GM12891 (cell line): ENCODE measurements around the gene SRGAP1.

Experiments
- DNase-seq: peaks from one replicate; pipeline ENCODE4 v3.0.0; 2011; ENCODE audit warnings: low spot score; ENCODE audit not compliant: insufficient read length
- FAIRE-seq: peaks from 2 replicates; lab custom pipeline; 2011; peaks lifted over from hg19 to GRCh38; lab: Jason Lieb, UNC
- PAX5 ChIP-seq: IDR thresholded peaks from 2 replicates; pipeline ENCODE4 v1.6.1; 2011; ENCODE audit warnings: low read length, moderate library complexity, mild to moderate bottlenecking; ENCODE audit not compliant: insufficient read depth, severe bottlenecking
- POLR2A ChIP-seq: IDR thresholded peaks from 2 replicates; pipeline ENCODE4 v1.6.1; 2011; ENCODE audit warnings: low read depth, low read length, control low read depth
- POLR2AphosphoS5 ChIP-seq: IDR thresholded peaks from 2 replicates; pipeline ENCODE4 v1.6.1; 2011; ENCODE audit warnings: low read depth, low read length, control low read depth
- POU2F2 ChIP-seq: IDR thresholded peaks from 2 replicates; pipeline ENCODE4 v1.6.1; 2011; ENCODE audit warnings: low read depth, mild to moderate bottlenecking, control low read depth, low read length, moderate library complexity
- SPI1 ChIP-seq: IDR thresholded peaks from 2 replicates; pipeline ENCODE4 v1.6.1; 2011; ENCODE audit warnings: low read depth, low read length, control low read depth
- TAF1 ChIP-seq: IDR thresholded peaks from 2 replicates; pipeline ENCODE4 v1.6.1; 2011; ENCODE audit warnings: low read depth, low read length, control low read depth

SRGAP1 gene

GRCh38 chr12:63811755-63812154, 32.7 kb upstream of the SRGAP1 start:
- TF ChIP-seq SPI1, result no peak
- TF ChIP-seq POLR2AphosphoS5, result no peak
- TF ChIP-seq PAX5, result no peak
- no peak for TF ChIP-seq TAF1
- FAIRE-seq (no peak), DNase-seq (no peak)

GRCh38 chr12:63814146-63814772, 30.2 kb upstream of the SRGAP1 start:
- TF ChIP-seq PAX5 (no peak), POLR2A (no peak), POLR2AphosphoS5 (no peak), TAF1 (no peak), POU2F2 (no peak), SPI1 (no peak)
- FAIRE-seq (no peak), DNase-seq (no peak)

GRCh38 chr12:63815482-63815852, 29.0 kb upstream of the SRGAP1 start:
- TF ChIP-seq TAF1 (no peak), POLR2AphosphoS5 (no peak), POLR2A (no peak), SPI1 (no peak), PAX5 (no peak), POU2F2 (no peak)
- DNase-seq (no peak), FAIRE-seq (no peak)

- no peak for DNase-seq
- no peak for FAIRE-seq
- TF ChIP-seq POLR2AphosphoS5, result no peak
- TF ChIP-seq POLR2A, result no peak
- TF ChIP-seq TAF1, result no peak
- no peak for TF ChIP-seq PAX5
- TF ChIP-seq POU2F2, result no peak
- no peak for TF ChIP-seq SPI1
Observed at GRCh38 chr12:63816031-63816430, 28.5 kb upstream of the SRGAP1 start.

GRCh38 chr12:63820427-63820826, 24.1 kb upstream of the SRGAP1 start:
- no peak for TF ChIP-seq POLR2AphosphoS5
- no peak for TF ChIP-seq TAF1
- DNase-seq (no peak), FAIRE-seq (no peak)

- FAIRE-seq (no peak), DNase-seq (no peak)
- TF ChIP-seq POU2F2 (no peak), TAF1 (no peak), PAX5 (no peak), SPI1 (no peak), POLR2A (no peak)
Observed at GRCh38 chr12:63821781-63822251, 22.7 kb upstream of the SRGAP1 start.

GRCh38 chr12:63822352-63822751, 22.1 kb upstream of the SRGAP1 start:
- no peak for DNase-seq
- no peak for FAIRE-seq
- TF ChIP-seq POLR2AphosphoS5 (no peak), SPI1 (no peak)

GRCh38 chr12:63823040-63823439, 21.5 kb upstream of the SRGAP1 start:
- DNase-seq, result no peak
- FAIRE-seq, result peak; percentile 62
- TF ChIP-seq POU2F2, result no peak
- TF ChIP-seq SPI1, result no peak
- no peak for TF ChIP-seq PAX5
- TF ChIP-seq POLR2AphosphoS5, result no peak
- TF ChIP-seq TAF1, result no peak

- TF ChIP-seq SPI1, result 0 out of 2 replicates have a peak, but pooled peaks have one; percentile 25
- TF ChIP-seq POLR2A, result no peak
- FAIRE-seq (peak; percentile 76), DNase-seq (no peak)
Observed at GRCh38 chr12:63826006-63826585, 18.4 kb upstream of the SRGAP1 start.

- FAIRE-seq, result no peak
- no peak for TF ChIP-seq POU2F2
- no peak for DNase-seq
Observed at GRCh38 chr12:63828867-63829266, 15.6 kb upstream of the SRGAP1 start.

GRCh38 chr12:63836046-63836445, 8.5 kb upstream of the SRGAP1 start:
- FAIRE-seq (no peak), DNase-seq (no peak)
- no peak for TF ChIP-seq SPI1
- no peak for TF ChIP-seq PAX5
- TF ChIP-seq POLR2AphosphoS5, result no peak
- no peak for TF ChIP-seq POLR2A
- TF ChIP-seq TAF1, result no peak
- no peak for TF ChIP-seq POU2F2
